ENCODE results near the gene SELENOK. TPM values are rescaled to one million over a fixed set of nuclear protein-coding genes. Genes with fewer than 3 reads are reported as not detected.

The SELENOK gene
- total RNA-seq: 100 to 1,000 TPM in 1 of 3 donors, 10 to 100 TPM in 2; 79.2 to 116 (median 95.4) TPM
- 74.6 TPM for total RNA-seq (2013)

GRCh38 chr3:53891497-53892285 is at the start of gene SELENOK:
Gene SELENOK, minus strand, starts transcription at chr3:53891859.
- peak; percentile 95 to 99 for DNase-seq
- no peak for TF ChIP-seq CTCF (IDR thresholded peaks at IDR 0.05)
- ATAC-seq: peak; percentile 92 to 97 (median 92)
- peaks cover 10% of the 10 kb centered on the region for H3K4me1 ChIP-seq (ENCODE audit: control insufficient read depth, insufficient read depth, low read length)
- intact Hi-C loops (cut with micrococcal nuclease): loop anchor here (1.0 to 5.0 kb wide), 2 partner anchors 8 to 544 kb away; partner anchors contain the start of gene DCP1A
- peak within 1 kb of the TSS; percentile 80 for H3K4me3 ChIP-seq (ENCODE audit: low read length)
- Mint-ChIP-seq H3K4me1 (peaks cover 41% of the 10 kb centered on the region in 2 donors), H3K27ac (peak within 1 kb of the TSS; percentile 96 to 99), H3K4me3 (peak within 1 kb of the TSS; percentile 99), H3K9me3 (peaks cover 0 to 2% of the 10 kb centered on the region in 2 donors), H3K36me3 (no peaks in the 10 kb centered on the region), H3K27me3 (ENCODE audit: low read depth in 2 of 2) (peaks cover 6 to 21% of the 10 kb centered on the region in 2 donors)
- H3K27me3 ChIP-seq (ENCODE audit: control insufficient read depth, insufficient read depth, low read length): peaks cover 3% of the 10 kb centered on the region
- H3K9me3 ChIP-seq (ENCODE audit: control insufficient read depth, insufficient read depth, low read length): no peaks in the 10 kb centered on the region
- peaks cover 3% of the 10 kb centered on the region for H3K36me3 ChIP-seq (ENCODE audit: control insufficient read depth, insufficient read depth, low read length)
- under 1% methylated on average over 73 of the region's 73 CpGs for WGBS (ENCODE audit: insufficient coverage)
- H3K27ac ChIP-seq (ENCODE audit: low read length): peak within 1 kb of the TSS; percentile 87

- peaks cover 4% of the 10 kb centered on the region for H3K9me3 ChIP-seq (ENCODE audit: control insufficient read depth, insufficient read depth, low read length)
- H3K27me3 Mint-ChIP-seq (ENCODE audit: low read depth in 2 of 2): peaks cover 4 to 35% of the 10 kb centered on the region in 2 donors
- H3K4me3 Mint-ChIP-seq: no peak overlapping the region
- H3K27me3 ChIP-seq (ENCODE audit: control insufficient read depth, insufficient read depth, low read length): no peaks in the 10 kb centered on the region
- H3K36me3 ChIP-seq (ENCODE audit: control insufficient read depth, insufficient read depth, low read length): no peaks in the 10 kb centered on the region
- TF ChIP-seq CTCF (IDR thresholded peaks at IDR 0.05): no peak
- H3K4me1 Mint-ChIP-seq: no peaks in the 10 kb centered on the region
- no peak overlapping the region for H3K4me3 ChIP-seq (ENCODE audit: low read length)
- no peak for ATAC-seq
- H3K27ac ChIP-seq (ENCODE audit: low read length): no peak overlapping the region
- H3K27ac Mint-ChIP-seq: no peak overlapping the region
- H3K9me3 Mint-ChIP-seq: peaks cover 0 to 3% of the 10 kb centered on the region in 2 donors
- 85% methylated on average over 5 of the region's 6 CpGs for WGBS (ENCODE audit: insufficient coverage)
- DNase-seq: no peak
- no peaks in the 10 kb centered on the region for H3K4me1 ChIP-seq (ENCODE audit: control insufficient read depth, insufficient read depth, low read length)
- intact Hi-C loops (cut with micrococcal nuclease): no loop called here
- peaks cover 4% of the 10 kb centered on the region for H3K36me3 Mint-ChIP-seq
Observed at GRCh38 chr3:53941184-53941583, 49.5 kb upstream of the SELENOK start.

GRCh38 chr3:53940623-53941022 is 49.0 kb upstream of the SELENOK start:
- ATAC-seq: no peak
- H3K36me3 Mint-ChIP-seq: peaks cover 3% of the 10 kb centered on the region
- Histone ChIP-seq H3K27ac (ENCODE audit: low read length) (no peak overlapping the region), H3K36me3 (ENCODE audit: control insufficient read depth, insufficient read depth, low read length) (no peaks in the 10 kb centered on the region), H3K4me1 (ENCODE audit: control insufficient read depth, insufficient read depth, low read length) (no peaks in the 10 kb centered on the region), H3K9me3 (ENCODE audit: control insufficient read depth, insufficient read depth, low read length) (no peaks in the 10 kb centered on the region), H3K4me3 (ENCODE audit: low read length) (no peak overlapping the region), H3K27me3 (ENCODE audit: control insufficient read depth, insufficient read depth, low read length) (no peaks in the 10 kb centered on the region)
- no peak for DNase-seq
- H3K4me1 Mint-ChIP-seq: no peaks in the 10 kb centered on the region
- H3K27ac Mint-ChIP-seq: no peak overlapping the region
- peaks cover 4 to 40% of the 10 kb centered on the region in 2 donors for H3K27me3 Mint-ChIP-seq (ENCODE audit: low read depth in 2 of 2)
- no peaks in the 10 kb centered on the region for H3K9me3 Mint-ChIP-seq
- TF ChIP-seq CTCF (IDR thresholded peaks at IDR 0.05): no peak
- intact Hi-C loops (cut with micrococcal nuclease): no loop called here
- no peak overlapping the region for H3K4me3 Mint-ChIP-seq
- WGBS (ENCODE audit: insufficient coverage): 41% methylated on average over 1 of the region's 1 CpG

Measured in natural killer cell (primary cell).